HG03280 (cell line): ENCODE measurements around the gene LRRC26.
"Not testable (repeated sequence)": the region's sequence is repeated elsewhere in the genome, so short reads cannot be mapped to it uniquely, and the experiment has no call there.

Source experiments
- ATAC-seq: cut with Tn5 transposase; IDR thresholded peaks from one replicate; pipeline ENCODE4 v1.9.1; 2021; ENCODE audit warnings: mild to moderate bottlenecking, moderate library complexity; ENCODE audit not compliant: unreplicated experiment

The LRRC26 gene

DNA sequence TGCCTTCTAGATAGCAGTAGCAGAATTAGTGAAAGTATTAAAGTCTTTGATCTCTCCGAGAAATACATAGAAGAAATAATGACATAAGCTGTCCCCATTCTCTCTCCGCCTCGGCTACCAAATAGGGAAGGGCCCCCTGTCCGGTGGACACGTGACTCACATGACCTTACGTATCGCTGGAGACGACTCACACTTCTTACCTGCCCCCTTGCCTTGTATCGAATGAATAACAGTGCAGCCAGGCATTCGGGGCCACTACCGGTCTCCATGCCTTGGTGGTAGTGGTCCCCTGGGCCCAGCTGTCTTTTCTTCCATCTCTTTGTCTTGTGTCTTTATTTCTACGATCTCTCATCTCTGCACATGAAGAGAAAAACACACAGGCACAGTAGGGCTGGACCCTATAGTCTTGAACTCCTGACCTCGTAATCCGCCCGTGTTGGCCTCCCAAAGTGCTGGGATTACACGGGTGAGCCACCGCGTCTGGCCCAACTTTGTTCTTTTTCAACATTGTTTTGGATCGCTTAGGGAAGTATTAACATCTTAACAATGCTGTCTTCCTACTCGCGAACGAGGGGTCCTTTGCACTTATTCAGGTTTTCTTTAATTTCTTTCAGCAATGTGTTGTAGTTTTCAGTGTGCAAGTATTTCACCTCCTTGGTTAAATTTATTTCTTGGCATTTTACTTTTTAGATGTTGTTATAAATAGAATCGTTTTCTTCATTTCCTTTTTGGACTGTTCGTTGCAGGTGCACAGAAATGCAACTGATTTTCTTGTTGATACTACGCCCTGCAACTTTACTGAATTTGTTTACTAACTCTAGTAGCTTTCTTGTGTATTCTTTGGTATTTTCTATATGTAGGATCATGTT lies 47.7 kb downstream of the LRRC26 start:
- ATAC-seq: not testable (repeated sequence)
